Left lung (tissue), 10 donors: ENCODE data around the gene NPHP4. TPM values are rescaled to one million over a fixed set of nuclear protein-coding genes. Genes with fewer than 3 reads are reported as not detected.

Experiments used
- ATAC-seq: fragments of 200-7000 bp; cut with Tn5 transposase; one replicate; pipeline ENCODE4 v1.9.1; 2020; ENCODE audit warnings: moderate library complexity
- DNase-seq, 4 donors: peaks; one replicate each; pipeline ENCODE4 v3.0.0-alpha.2; 2013 to 2020
- H3K27ac ChIP-seq, 2 donors: fragments of 200-600 bp; sonication (generic) in 1 of 2; one replicate each; pipeline versions ENCODE4 v1.5.0 to v1.8.0; 2020 to 2021
- H3K27me3 ChIP-seq, 2 donors: fragments of 200-600 bp; sonication (generic) in 1 of 2; one replicate each; pipeline versions ENCODE4 v1.5.0 to v1.8.0; 2020 to 2021
- H3K36me3 ChIP-seq, 2 donors: fragments of 200-600 bp; sonication (generic) in 1 of 2; one replicate each; pipeline versions ENCODE4 v1.5.0 to v1.8.0; 2020 to 2021
- H3K4me1 ChIP-seq, 2 donors: fragments of 200-600 bp; one replicate each; pipeline ENCODE4 v1.8.0; 2021
- H3K4me3 ChIP-seq, 2 donors: fragments of 200-600 bp; sonication (generic) in 1 of 2; one replicate each; pipeline versions ENCODE4 v1.5.0 to v1.8.0; 2020 to 2021; ENCODE audit warnings: mild to moderate bottlenecking in 1 of 2
- H3K9me3 ChIP-seq, 2 donors: fragments of 200-600 bp; sonication (generic) in 1 of 2; one replicate each; pipeline versions ENCODE4 v1.5.0 to v1.8.0; 2020 to 2021
- CTCF ChIP-seq, 2 donors: fragments of 200-600 bp; sonication (generic) in 1 of 2; IDR thresholded peaks; one replicate each; pipeline versions ENCODE4 v1.5.0 to v1.8.0; 2021; ENCODE audit warnings: antibody characterized with exemption in 2 of 2
- intact Hi-C, 2 donors: fragments of 100-400 bp; cut with DNase I; formaldehyde crosslinking; loops; one replicate each; pipeline versions ENCODE4 v1.11.2 to v1.14.2; 2022
- polyA plus RNA-seq, 6 donors: library from polyadenylated mRNA; unstranded; fragments of 120-200 nt; gene quantifications; one replicate each; pipeline ENCODE4 v1.2.1, GENCODE V29; 2013; ENCODE audit not compliant: insufficient read length in 6 of 6
- total RNA-seq, 2 donors: library from RNA; stranded (reverse); fragmentation: NEBNext Ultra II Directional; extraction: Animal tissue kit (Norgen Biotek cat#: 25700); gene quantifications; one replicate each; pipeline ENCODE4 v1.2.1, GENCODE V29; 2021
- donor health status: DM: no; HTN: yes; CAD: no.
- donor health status: DM: no; HTN: no; CAD: no.

Gene NPHP4
- total and polyA plus RNA-seq, 8 donors, result 9.4 to 16.4 (median 10.2) TPM

DNA sequence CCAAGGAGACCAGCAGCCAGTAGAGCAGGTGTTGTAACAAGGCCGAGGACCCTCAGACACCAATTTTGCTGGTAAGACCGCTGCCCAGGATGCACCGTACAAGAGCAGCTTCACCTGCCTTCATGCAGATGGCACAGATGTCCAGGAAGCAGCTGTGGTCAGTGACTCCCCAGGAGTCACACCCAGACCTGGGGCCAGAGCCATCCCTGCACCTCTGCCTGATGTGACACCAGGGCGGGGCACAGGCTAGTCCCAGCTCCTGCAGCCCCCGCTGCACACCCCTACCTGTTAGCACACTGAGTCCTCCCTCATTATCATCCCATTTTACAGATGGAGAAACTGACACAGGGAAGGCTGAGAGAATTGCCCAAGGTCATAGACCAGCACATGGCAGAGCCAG lies 37.1 kb upstream of the NPHP4 start:
- no peak for TF ChIP-seq CTCF (IDR thresholded peaks at IDR 0.05)
- DNase-seq (peak in 1 of 4 donors; percentile 55), ATAC-seq (no peak)
- intact Hi-C loops, result no loop called here
- Histone ChIP-seq H3K9me3 (no peaks in the 10 kb centered on the region), H3K4me3 (no peak overlapping the region), H3K27me3 (peaks cover 0 to 21% of the 10 kb centered on the region in 2 donors), H3K4me1 (peaks cover 0 to 37% of the 10 kb centered on the region in 2 donors), H3K27ac (peak overlapping the region in 1 of 2 donors; percentile 94), H3K36me3 (peaks cover 0 to 7% of the 10 kb centered on the region in 2 donors)

DNA sequence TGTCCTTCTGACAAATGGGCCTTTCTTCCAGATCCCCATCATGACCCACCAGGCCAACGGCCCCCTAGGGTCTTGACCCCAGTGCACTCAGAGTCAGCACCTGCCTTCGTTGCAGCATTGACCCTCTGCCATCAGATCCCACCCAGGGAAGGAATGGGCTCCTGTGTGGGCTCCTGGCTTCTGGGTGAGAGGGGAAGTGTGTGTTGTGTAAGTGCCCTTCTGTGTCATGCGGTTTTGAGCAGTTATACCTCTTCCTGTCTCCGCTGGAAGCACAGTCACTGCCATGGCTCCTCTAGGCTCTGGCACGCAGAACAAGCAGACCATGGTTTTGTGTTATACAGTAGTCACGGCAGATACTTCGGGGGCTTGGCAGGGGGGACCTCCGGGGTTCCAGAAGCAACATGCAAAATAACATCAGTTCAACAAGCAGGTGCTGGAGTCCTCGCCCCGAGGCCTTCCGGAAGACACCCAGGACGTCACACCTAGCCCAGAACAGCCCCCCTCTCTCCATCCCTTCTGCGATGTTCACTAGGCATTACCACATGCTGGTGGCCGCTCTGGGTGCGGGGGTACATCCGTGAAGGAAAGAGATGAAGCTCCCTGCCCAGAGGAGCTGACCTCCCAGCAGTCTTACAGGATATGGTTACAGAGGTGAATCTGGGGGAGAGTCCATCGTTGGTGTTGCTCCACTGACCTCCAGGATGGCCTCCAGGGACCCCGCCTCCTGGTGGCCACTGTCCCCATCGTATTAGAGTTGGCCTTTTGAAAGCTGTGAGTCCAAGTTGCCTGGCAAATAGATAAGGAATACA lies 36.0 kb upstream of the NPHP4 start:
- peaks cover 0 to 21% of the 10 kb centered on the region in 2 donors for H3K27me3 ChIP-seq
- intact Hi-C loops, result no loop called here
- peaks cover 0 to 7% of the 10 kb centered on the region in 2 donors for H3K36me3 ChIP-seq
- ATAC-seq (peak; percentile 60), DNase-seq (peak in 2 of 4 donors; percentile 73 to 83)
- peaks cover 0 to 34% of the 10 kb centered on the region in 2 donors for H3K4me1 ChIP-seq
- peak overlapping the region in 1 of 2 donors; percentile 66 for H3K4me3 ChIP-seq
- H3K9me3 ChIP-seq, result no peaks in the 10 kb centered on the region
- H3K27ac ChIP-seq, result peak overlapping the region; percentile 65 to 94
- peak in 1 of 2 donors; percentile 14 for TF ChIP-seq CTCF (IDR thresholded peaks at IDR 0.05)

- peak overlapping the region in 1 of 2 donors; percentile 66 for H3K4me3 ChIP-seq
- ATAC-seq, result peak; percentile 17
Measured at GRCh38 chr1:6027591-6027990, 35.4 kb upstream of the NPHP4 start.

GRCh38 chr1:6026095-6026809 lies 34.0 kb upstream of the NPHP4 start:
- Histone ChIP-seq H3K4me3 (peak overlapping the region; percentile 21 to 66), H3K36me3 (peaks cover 0 to 7% of the 10 kb centered on the region in 2 donors), H3K27me3 (peaks cover 0 to 21% of the 10 kb centered on the region in 2 donors), H3K9me3 (no peaks in the 10 kb centered on the region), H3K4me1 (peaks cover 0 to 34% of the 10 kb centered on the region in 2 donors), H3K27ac (peak overlapping the region; percentile 56 to 94)
- TF ChIP-seq CTCF (IDR thresholded peaks at IDR 0.05), result no peak
- DNase-seq (peak in 3 of 4 donors; percentile 33 to 99 (median 95)), ATAC-seq (peak; percentile 93)
- intact Hi-C loops, result no loop called here

More at GRCh38 chr1:6027591-6027990, 35.4 kb upstream of the NPHP4 start:
- intact Hi-C loops, result no loop called here
- no peaks in the 10 kb centered on the region for H3K9me3 ChIP-seq
- H3K27me3 ChIP-seq, result peaks cover 0 to 21% of the 10 kb centered on the region in 2 donors
- peaks cover 0 to 34% of the 10 kb centered on the region in 2 donors for H3K4me1 ChIP-seq
- peak in 1 of 4 donors; percentile 65 for DNase-seq
- TF ChIP-seq CTCF (IDR thresholded peaks at IDR 0.05), result no peak
- H3K36me3 ChIP-seq, result peaks cover 0 to 7% of the 10 kb centered on the region in 2 donors
- peak overlapping the region; percentile 65 to 94 for H3K27ac ChIP-seq
